Non-pigmented ciliary epithelial cell (primary cell): ENCODE results near the gene ALPL.

Experiments
- DNase-seq: peaks from one replicate; pipeline ENCODE4 v3.0.0-alpha.2; 2010; ENCODE audit warnings: low read depth

Gene ALPL

GRCh38 chr1:21598904-21599303, 89.7 kb downstream of the ALPL start:
- no peak for DNase-seq

- no peak for DNase-seq
Observed at GRCh38 chr1:21599402-21599801, 90.2 kb downstream of the ALPL start.

- no peak for DNase-seq
Observed at GRCh38 chr1:21601278-21602048, 92.2 kb downstream of the ALPL start.

GRCh38 chr1:21603177-21604138, 94.2 kb downstream of the ALPL start:
- no peak for DNase-seq

GRCh38 chr1:21604208-21604957, 95.2 kb downstream of the ALPL start:
- no peak for DNase-seq

GRCh38 chr1:21605012-21605715, 95.9 kb downstream of the ALPL start:
- no peak for DNase-seq

- no peak for DNase-seq
Observed at GRCh38 chr1:21605964-21606705, 96.9 kb downstream of the ALPL start.

- peak; percentile 27 for DNase-seq
Observed at GRCh38 chr1:21607549-21608529, 98.6 kb downstream of the ALPL start.

- DNase-seq: no peak
Observed at GRCh38 chr1:21608798-21609197, 99.6 kb downstream of the ALPL start.

- no peak for DNase-seq
Observed at GRCh38 chr1:21610027-21610426, 100.8 kb downstream of the ALPL start.

- DNase-seq: no peak
Observed at GRCh38 chr1:21610989-21611785, 102.0 kb downstream of the ALPL start.

GRCh38 chr1:21612057-21612456, 102.8 kb downstream of the ALPL start:
- DNase-seq: no peak

- no peak for DNase-seq
Observed at GRCh38 chr1:21613072-21613867, 104.0 kb downstream of the ALPL start.

- DNase-seq: no peak
Observed at GRCh38 chr1:21614419-21615115, 105.3 kb downstream of the ALPL start.

- no peak for DNase-seq
Observed at GRCh38 chr1:21616372-21616771, 107.1 kb downstream of the ALPL start.

- no peak for DNase-seq
Observed at GRCh38 chr1:21617126-21617738, 108.0 kb downstream of the ALPL start.

GRCh38 chr1:21618059-21618458, 108.8 kb downstream of the ALPL start:
- DNase-seq: no peak
